WTC11 (cell line): ENCODE results near the gene R3HCC1L. TPM values are rescaled to one million over a fixed set of nuclear protein-coding genes. Genes with fewer than 3 reads are reported as not detected.
A peak's percentile ranks its signal among the peaks of the same experiment; 100 is the strongest.
"Not testable (repeated sequence)": the region's sequence is repeated elsewhere in the genome, so short reads cannot be mapped to it uniquely, and the experiment has no call there.

Source experiments
- ATAC-seq: fragments of 200-7000 bp; cut with Tn5 transposase; 2 replicates; pipeline ENCODE4 v1.10.0; 2021; ENCODE audit warnings: mild to moderate bottlenecking, moderate library complexity
- CTCF ChIA-PET: fragments of 300-600 bp; sonication (Branson Sonifier 250); formaldehyde crosslinking; loops from one replicate; lab custom pipeline; 2021; ENCODE audit warnings: antibody characterized with exemption; lab: Charles Lee
- POLR2A ChIA-PET: fragments of 350-600 bp; sonication (Branson Sonifier 250); formaldehyde crosslinking; loops from one replicate; lab custom pipeline; 2021; ENCODE audit warnings: antibody characterized with exemption; lab: Charles Lee
- DNase-seq: peaks from one replicate; pipeline ENCODE4 v3.0.0; 2021; ENCODE audit warnings: low spot score
- H3K27ac Mint-ChIP-seq: 2 replicates; pipeline ENCODE4 v1.8.0; 2021; ENCODE audit warnings: mixed read lengths
- H3K27me3 Mint-ChIP-seq: 2 replicates; pipeline ENCODE4 v1.8.0; 2021; ENCODE audit warnings: low read depth, mild to moderate bottlenecking, moderate library complexity, mixed read lengths
- H3K36me3 Mint-ChIP-seq: 2 replicates; pipeline ENCODE4 v1.8.0; 2021; ENCODE audit warnings: mixed read lengths
- H3K4me1 Mint-ChIP-seq: 2 replicates; pipeline ENCODE4 v1.8.0; 2022; ENCODE audit warnings: mixed read lengths
- H3K4me3 Mint-ChIP-seq: 2 replicates; pipeline ENCODE4 v1.8.0; 2021; ENCODE audit warnings: mild to moderate bottlenecking, moderate library complexity, mixed read lengths
- H3K9me3 Mint-ChIP-seq: 2 replicates; pipeline ENCODE4 v1.8.0; 2021; ENCODE audit warnings: mixed read lengths
- AFF4 ChIP-seq: sonication (generic); formaldehyde crosslinking; IDR thresholded peaks from 2 replicates; pipeline ENCODE4 v1.8.1; 2023; ENCODE audit warnings: mild to moderate bottlenecking, missing genetic modification reagents, borderline replicate concordance
- ATF6 ChIP-seq: sonication (generic); formaldehyde crosslinking; IDR thresholded peaks from 2 replicates; pipeline ENCODE4 v1.8.1; 2023; ENCODE audit warnings: mild to moderate bottlenecking, missing genetic modification reagents
- CDX4 ChIP-seq: fragments of 250-450 bp; sonication (Bioruptor Pico); IDR thresholded peaks from 2 replicates; pipeline ENCODE4 v1.9.0; 2021; ENCODE audit warnings: moderate library complexity, mild to moderate bottlenecking, inconsistent platforms, borderline replicate concordance
- E2F5 ChIP-seq: sonication (generic); formaldehyde crosslinking; IDR thresholded peaks from 2 replicates; pipeline ENCODE4 v1.8.1; 2022; ENCODE audit warnings: mild to moderate bottlenecking, moderate library complexity, missing genetic modification reagents
- EMX1 ChIP-seq: fragments of 250-450 bp; sonication (Bioruptor Pico); IDR thresholded peaks from 2 replicates; pipeline ENCODE4 v1.8.0; 2021; ENCODE audit warnings: mild to moderate bottlenecking
- ERG ChIP-seq: fragments of 250-450 bp; sonication (Bioruptor Pico); IDR thresholded peaks from 2 replicates; pipeline ENCODE4 v1.8.0; 2021; ENCODE audit warnings: mild to moderate bottlenecking
- ESRRA ChIP-seq: sonication (generic); formaldehyde crosslinking; IDR thresholded peaks from 2 replicates; pipeline ENCODE4 v1.8.1; 2022; ENCODE audit warnings: mild to moderate bottlenecking, missing genetic modification reagents, borderline replicate concordance
- FOXP1 ChIP-seq: sonication (generic); formaldehyde crosslinking; IDR thresholded peaks from 2 replicates; pipeline ENCODE4 v1.8.0; 2022; ENCODE audit warnings: missing genetic modification reagents, mild to moderate bottlenecking, moderate library complexity, borderline replicate concordance
- GTF2I ChIP-seq: fragments of 250-450 bp; sonication (Bioruptor Pico); conservative IDR thresholded peaks from 2 replicates; pipeline ENCODE4 v1.4.0; 2021; ENCODE audit warnings: mild to moderate bottlenecking
- KAT7 ChIP-seq: sonication (generic); formaldehyde crosslinking; IDR thresholded peaks from 2 replicates; pipeline ENCODE4 v1.8.1; 2023; ENCODE audit warnings: missing genetic modification reagents, mild to moderate bottlenecking, borderline replicate concordance
- MYBL2 ChIP-seq: sonication (generic); formaldehyde crosslinking; IDR thresholded peaks from 2 replicates; pipeline ENCODE4 v1.8.1; 2023; ENCODE audit warnings: mild to moderate bottlenecking, moderate library complexity, missing genetic modification reagents
- NR3C1 ChIP-seq: sonication (generic); formaldehyde crosslinking; conservative IDR thresholded peaks from 2 replicates; pipeline ENCODE4 v1.8.1; 2023; ENCODE audit warnings: low read depth, mild to moderate bottlenecking, missing genetic modification reagents
- RORB ChIP-seq: fragments of 250-450 bp; sonication (Bioruptor Pico); IDR thresholded peaks from 2 replicates; pipeline ENCODE4 v1.9.0; 2021; ENCODE audit warnings: mild to moderate bottlenecking
- SP1 ChIP-seq: sonication (generic); formaldehyde crosslinking; conservative IDR thresholded peaks from 2 replicates; pipeline ENCODE4 v1.8.1; 2022; ENCODE audit warnings: missing genetic modification reagents
- ZNF317 ChIP-seq: sonication (generic); formaldehyde crosslinking; IDR thresholded peaks from 2 replicates; pipeline ENCODE4 v1.8.1; 2023; ENCODE audit warnings: low read depth, mild to moderate bottlenecking, moderate library complexity, missing genetic modification reagents, borderline replicate concordance
- ZNF396 ChIP-seq: fragments of 250-450 bp; sonication (Bioruptor Pico); IDR thresholded peaks from 2 replicates; pipeline ENCODE4 v1.8.0; 2021; ENCODE audit warnings: mild to moderate bottlenecking, moderate library complexity, borderline replicate concordance
- ZNF532 ChIP-seq: fragments of 250-450 bp; sonication (Bioruptor Pico); IDR thresholded peaks from 2 replicates; pipeline ENCODE4 v1.9.0; 2021; ENCODE audit warnings: mild to moderate bottlenecking, borderline replicate concordance
- total RNA-seq: library from RNA; stranded (reverse); gene quantifications from 3 replicates; pipeline ENCODE4 v1.2.3, GENCODE V29; 2021

The R3HCC1L gene
- total RNA-seq, 1 experiment from 2014 or later, result 14.7 TPM

- no peak for TF ChIP-seq CDX4 (CRISPR knock-in tag)
- TF ChIP-seq, all 79 proteins: peak for 0
These were observed 904 bp downstream of the R3HCC1L start (continued) for GRCh38 chr10:98135222-98135899.

- DNase-seq, H3K27ac Mint-ChIP-seq, POLR2A ChIA-PET, ATAC-seq, CTCF ChIA-PET, H3K27me3 Mint-ChIP-seq: not testable (repeated sequence)
- peaks cover 25% of the 10 kb centered on the region for H3K9me3 Mint-ChIP-seq
- peaks cover 43% of the 10 kb centered on the region for H3K4me1 Mint-ChIP-seq
- H3K36me3 Mint-ChIP-seq, result peaks cover 16% of the 10 kb centered on the region
- H3K4me3 Mint-ChIP-seq, result peak overlapping the region; percentile 3; the same call in 1 of the 2 replicates
These were observed 2.3 kb downstream of the R3HCC1L start for GRCh38 chr10:98136775-98137174.

- no peak overlapping the region for H3K27ac Mint-ChIP-seq
- DNase-seq, result no peak
- H3K36me3 Mint-ChIP-seq, result peaks cover 8% of the 10 kb centered on the region
- POLR2A ChIA-PET, result no interaction called here
- CTCF ChIA-PET, result interaction anchor here (0.9 kb wide), 1 partner anchor 32 kb away, joined by 4 read pairs; no protein-coding TSS in a partner anchor
- H3K4me1 Mint-ChIP-seq, result peaks cover 46% of the 10 kb centered on the region
- H3K27me3 Mint-ChIP-seq, result no peaks in the 10 kb centered on the region
- peaks cover 12% of the 10 kb centered on the region for H3K9me3 Mint-ChIP-seq
- H3K4me3 Mint-ChIP-seq, result no peak overlapping the region
- no peak for ATAC-seq
- TF ChIP-seq MYBL2 (CRISPR knock-in tag) (no peak), FOXP1 (CRISPR knock-in tag) (no peak), ERG (CRISPR knock-in tag) (no peak), ZNF396 (no peak), ESRRA (CRISPR knock-in tag) (no peak), AFF4 (CRISPR knock-in tag) (no peak), GTF2I (CRISPR knock-in tag) (no peak), ZNF317 (CRISPR knock-in tag) (no peak), RORB (CRISPR knock-in tag) (no peak), EMX1 (CRISPR knock-in tag) (no peak), E2F5 (no peak), NR3C1 (CRISPR knock-in tag) (no peak), KAT7 (CRISPR knock-in tag) (no peak), ZNF532 (CRISPR knock-in tag) (no peak), SP1 (CRISPR knock-in tag) (no peak), ATF6 (CRISPR knock-in tag) (no peak)
These were observed 3.6 kb downstream of the R3HCC1L start for GRCh38 chr10:98138031-98138430.
